ENCODE data around the gene CEPT1. TPM values are rescaled to one million over a fixed set of nuclear protein-coding genes. Genes with fewer than 3 reads are reported as not detected.

CEPT1 gene
- total RNA-seq, 1 experiment from 2014 or later, result 29.3 TPM

- Mint-ChIP-seq H3K9me3 (no peaks in the 10 kb centered on the region), H3K4me3 (peak overlapping the region; percentile 13; the same call in 1 of the 2 replicates), H3K27ac (no peak overlapping the region), H3K27me3 (ENCODE audit: low read depth) (no peaks in the 10 kb centered on the region), H3K4me1 (peaks cover 28% of the 10 kb centered on the region), H3K36me3 (peaks cover 8% of the 10 kb centered on the region; the same call in 1 of the 2 replicates)
- DNase-seq (ENCODE audit: low spot score) (no peak), ATAC-seq (no peak)
- TF ChIP-seq NR3C1 (CRISPR knock-in tag; conservative IDR thresholded peaks at IDR 0.05; ENCODE audit: low read depth), result no peak
- TF ChIP-seq SMAD4 (CRISPR knock-in tag; IDR thresholded peaks at IDR 0.05), result no peak
- TF ChIP-seq ZNF512 (CRISPR knock-in tag; IDR thresholded peaks at IDR 0.05; ENCODE audit: borderline replicate concordance), result no peak
- no peak for TF ChIP-seq ZNF138 (CRISPR knock-in tag; conservative IDR thresholded peaks at IDR 0.05)
- no peak for TF ChIP-seq CTCF (IDR thresholded peaks at IDR 0.05)
- TF ChIP-seq CBFB (CRISPR knock-in tag; IDR thresholded peaks at IDR 0.05; ENCODE audit: low read depth), result no peak
- TF ChIP-seq NFE2L1 (CRISPR knock-in tag; IDR thresholded peaks at IDR 0.05), result no peak
- TF ChIP-seq MLX (CRISPR knock-in tag; IDR thresholded peaks at IDR 0.05), result no peak
- no peak for TF ChIP-seq ATF6 (CRISPR knock-in tag; IDR thresholded peaks at IDR 0.05)
- TF ChIP-seq FOXP4 (CRISPR knock-in tag; IDR thresholded peaks at IDR 0.05), result no peak
- TF ChIP-seq GABPB1 (CRISPR knock-in tag; IDR thresholded peaks at IDR 0.05), result no peak
- TF ChIP-seq AR (CRISPR knock-in tag; IDR thresholded peaks at IDR 0.05), result no peak
- ChIA-PET CTCF (interaction anchor here (1.9 kb wide), 1 partner anchor 313 kb away, joined by 4 read pairs; no protein-coding TSS in a partner anchor), POLR2A (no interaction called here)
Measured at GRCh38 chr1:111142356-111142975, 2.4 kb downstream of the CEPT1 start.

- H3K4me3 Mint-ChIP-seq, result no peak overlapping the region
- TF ChIP-seq RORB (CRISPR knock-in tag; IDR thresholded peaks at IDR 0.05), result no peak
- no peak for TF ChIP-seq SP1 (CRISPR knock-in tag; conservative IDR thresholded peaks at IDR 0.05)
- POLR2A ChIA-PET, result no interaction called here
- H3K36me3 Mint-ChIP-seq, result peaks cover 26% of the 10 kb centered on the region
- peaks cover 20% of the 10 kb centered on the region for H3K4me1 Mint-ChIP-seq
- no peak for ATAC-seq
- no peak overlapping the region; the same call in 1 of the 2 replicates for H3K27ac Mint-ChIP-seq
- no peaks in the 10 kb centered on the region for H3K9me3 Mint-ChIP-seq
- no peaks in the 10 kb centered on the region for H3K27me3 Mint-ChIP-seq (ENCODE audit: low read depth)
- no peak for DNase-seq (ENCODE audit: low spot score)
- CTCF ChIA-PET, result no interaction called here
Measured at GRCh38 chr1:111145542-111145941, 5.5 kb downstream of the CEPT1 start.
